GM19025 (cell line): ENCODE measurements around the gene PNMT.
"Not testable (repeated sequence)": the region's sequence is repeated elsewhere in the genome, so short reads cannot be mapped to it uniquely, and the experiment has no call there.

ENCODE experiments used
- ATAC-seq: cut with Tn5 transposase; IDR thresholded peaks from one replicate; pipeline ENCODE4 v1.9.1; 2021; ENCODE audit warnings: mild to moderate bottlenecking, low read depth, moderate library complexity; ENCODE audit not compliant: unreplicated experiment

PNMT gene

GRCh38 chr17:39683295-39683939 lies 15.2 kb downstream of the PNMT start:
- ATAC-seq, result no peak

DNA sequence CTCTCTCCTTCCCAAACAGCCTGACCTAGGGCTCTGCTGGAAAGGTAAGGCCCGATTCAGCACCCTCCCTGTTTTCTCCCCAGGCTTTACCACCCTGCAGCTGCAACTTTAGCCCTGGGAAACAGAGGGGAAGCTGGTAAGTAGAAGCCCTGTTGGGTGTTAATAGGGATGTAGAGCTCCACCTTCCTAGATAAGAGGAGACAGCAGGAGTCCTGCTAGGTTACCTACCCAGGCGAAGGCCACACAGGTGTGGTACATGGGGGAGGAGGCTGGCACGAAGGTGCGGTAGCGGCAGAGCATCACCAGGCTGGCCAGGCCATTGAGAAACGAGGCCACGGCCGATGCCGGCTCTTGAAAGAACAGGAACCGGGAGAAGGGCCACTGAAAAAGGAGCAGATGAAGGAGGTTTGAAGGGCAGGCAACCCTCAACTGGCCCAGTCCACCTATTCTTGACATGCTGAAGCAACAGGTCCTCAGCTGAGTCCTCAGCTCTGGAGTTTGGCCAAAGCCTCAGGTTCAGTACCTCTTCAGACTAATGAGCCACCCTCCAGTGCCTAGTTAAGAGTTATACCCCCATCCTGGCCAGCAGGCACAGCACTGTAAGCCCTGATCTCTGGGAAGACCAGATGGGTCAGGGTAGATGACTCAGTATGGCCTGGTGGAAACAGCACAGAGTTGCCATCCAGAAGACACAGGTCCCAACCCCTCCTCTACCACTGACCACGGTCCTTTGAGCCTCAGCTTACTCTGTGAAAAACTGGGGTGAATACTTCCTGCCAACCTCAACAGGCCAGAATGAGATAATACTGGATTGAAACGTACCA lies 16.3 kb downstream of the PNMT start:
- ATAC-seq, result no peak

DNA sequence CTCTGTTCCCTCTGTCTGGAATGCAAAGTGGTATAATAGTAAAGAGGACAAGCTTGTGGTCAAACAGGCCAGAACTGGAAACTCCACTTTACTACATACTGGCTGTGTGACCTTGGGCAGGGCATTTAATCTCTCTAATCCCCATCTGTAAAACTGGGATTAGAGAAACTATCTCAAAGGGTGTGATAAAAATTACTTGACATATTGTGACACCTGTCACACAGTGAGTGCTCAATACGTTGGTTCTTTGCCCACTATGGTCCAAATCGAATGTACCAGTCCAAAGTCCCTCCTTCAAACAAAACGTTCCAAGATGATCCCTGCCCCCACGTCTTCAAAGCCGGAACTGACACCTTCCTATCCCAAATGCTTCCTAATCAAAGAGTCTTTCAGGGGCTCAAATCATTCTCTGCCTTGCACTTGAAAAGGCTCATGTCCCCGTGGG lies 18.9 kb downstream of the PNMT start:
- ATAC-seq, result no peak

DNA sequence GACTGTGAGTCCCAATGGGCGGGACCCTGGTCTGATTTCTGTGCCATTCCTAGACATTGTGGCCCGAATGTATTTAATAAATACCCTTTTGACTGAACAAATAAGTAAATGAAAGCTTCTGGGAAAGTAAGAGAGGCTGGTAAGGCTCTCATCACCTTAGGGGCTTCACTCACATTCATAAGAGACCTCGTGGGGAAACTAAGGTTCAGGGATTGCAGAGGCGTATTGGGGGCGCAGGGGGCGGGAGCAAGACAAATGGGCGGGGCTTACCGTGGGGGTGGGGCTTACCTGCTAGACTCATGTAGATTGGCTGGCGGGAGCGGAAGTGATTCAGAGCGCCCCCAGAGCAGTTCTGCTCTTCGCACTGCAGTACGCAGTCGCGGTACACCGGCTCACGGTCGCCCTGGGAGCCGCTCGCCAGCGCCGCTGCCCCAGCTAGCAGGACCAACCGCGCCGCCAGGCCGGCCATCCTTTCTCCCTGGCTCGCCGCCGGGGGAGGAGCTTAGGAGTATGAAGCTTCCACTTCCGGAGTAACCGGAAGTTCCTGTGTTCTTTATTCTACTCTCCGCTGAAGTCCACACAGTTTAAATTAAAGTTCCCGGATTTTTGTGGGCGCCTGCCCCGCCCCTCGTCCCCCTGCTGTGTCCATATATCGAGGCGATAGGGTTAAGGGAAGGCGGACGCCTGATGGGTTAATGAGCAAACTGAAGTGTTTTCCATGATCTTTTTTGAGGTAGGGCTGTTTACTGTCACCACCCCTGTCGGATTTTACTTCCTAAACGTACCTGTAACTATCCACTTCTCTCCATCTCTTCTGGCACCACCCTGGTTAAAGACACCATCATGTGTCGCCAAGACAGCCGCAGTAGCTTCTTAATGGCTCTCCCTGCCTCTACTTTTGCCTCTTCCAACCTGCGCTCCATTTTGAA lies 19.6 kb downstream of the PNMT start, which contains the start of gene PGAP3:
TSS of gene PGAP3 (minus strand) at position 512 of the 929 bp plus-strand sequence. CDS start at position 469, 43 bp downstream.
- peak; percentile 93 for ATAC-seq

DNA sequence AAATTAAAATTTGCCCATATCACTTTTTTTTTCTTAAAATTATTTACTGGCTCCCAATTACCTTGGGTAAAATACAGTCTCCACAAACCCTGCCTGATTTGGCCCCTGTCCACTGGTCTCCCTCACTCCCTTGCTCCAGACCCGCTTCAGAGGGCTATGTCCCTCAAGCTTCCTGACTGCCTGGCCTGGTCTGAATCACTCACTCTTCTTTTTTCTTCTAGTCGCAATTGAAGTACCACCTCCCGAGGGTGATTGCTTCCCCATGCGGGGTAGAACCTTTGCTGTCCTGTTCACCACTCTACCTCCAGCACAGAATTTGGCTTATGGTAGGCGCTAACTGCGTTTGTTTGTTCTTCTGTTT lies 20.2 kb downstream of the PNMT start:
- ATAC-seq, result no peak

- ATAC-seq, result no peak
These were observed 20.7 kb downstream of the PNMT start for GRCh38 chr17:39688945-39689344.

GRCh38 chr17:39694593-39694992 lies 26.3 kb downstream of the PNMT start:
- no peak for ATAC-seq

DNA sequence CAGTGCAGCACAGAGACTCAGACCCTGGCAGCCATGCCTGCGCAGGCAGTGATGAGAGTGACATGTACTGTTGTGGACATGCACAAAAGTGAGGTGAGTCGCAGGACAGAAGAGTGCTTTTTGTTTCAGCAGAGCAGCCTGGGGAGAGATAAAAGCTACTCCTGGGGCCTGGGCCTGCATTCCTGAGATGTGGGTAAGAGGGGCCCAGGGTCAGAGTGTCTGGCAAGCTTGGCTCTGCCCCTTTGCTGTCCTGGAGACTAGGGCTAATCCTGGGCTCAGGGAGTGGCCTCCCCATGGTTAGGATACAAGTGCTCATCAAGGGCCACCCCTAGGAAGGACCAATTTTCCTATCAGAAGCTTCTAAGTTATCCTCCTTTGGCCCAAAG lies 26.8 kb downstream of the PNMT start:
- no peak for ATAC-seq

DNA sequence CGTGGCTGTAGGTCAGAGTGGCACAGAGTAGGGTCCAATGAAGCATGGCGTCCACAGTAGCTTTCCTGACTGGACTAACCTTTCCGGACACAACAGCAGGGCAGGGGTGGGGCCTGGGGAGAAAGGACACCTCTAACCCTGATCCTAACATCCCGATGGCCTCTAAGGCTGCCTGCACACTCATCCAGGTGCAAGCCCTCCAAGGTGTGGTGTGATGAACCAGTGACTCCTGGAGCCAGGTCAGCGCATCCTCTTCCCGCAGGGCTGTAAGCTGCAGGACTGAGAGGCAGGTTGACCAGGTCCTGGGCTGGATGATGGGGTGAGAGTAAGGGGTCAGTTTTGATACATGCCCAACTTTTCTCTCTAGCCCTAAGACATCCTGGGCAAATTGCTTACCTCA lies 28.5 kb downstream of the PNMT start:
- ATAC-seq, result no peak

GRCh38 chr17:39697961-39698360 lies 29.7 kb downstream of the PNMT start:
- no peak for ATAC-seq

GRCh38 chr17:39699157-39699817 lies 31.0 kb downstream of the PNMT start:
- not testable (repeated sequence) for ATAC-seq

GRCh38 chr17:39699818-39700147 lies 31.5 kb downstream of the PNMT start, which contains the start of gene ERBB2:
TSS of gene ERBB2 (plus strand) at chr17:39700064. CDS start at chr17:39700239, 175 bp downstream.
- no peak for ATAC-seq

GRCh38 chr17:39700148-39700987 lies 32.1 kb downstream of the PNMT start:
- ATAC-seq, result no peak

- no peak for ATAC-seq
These were observed 32.9 kb downstream of the PNMT start for GRCh38 chr17:39701012-39701783.

DNA sequence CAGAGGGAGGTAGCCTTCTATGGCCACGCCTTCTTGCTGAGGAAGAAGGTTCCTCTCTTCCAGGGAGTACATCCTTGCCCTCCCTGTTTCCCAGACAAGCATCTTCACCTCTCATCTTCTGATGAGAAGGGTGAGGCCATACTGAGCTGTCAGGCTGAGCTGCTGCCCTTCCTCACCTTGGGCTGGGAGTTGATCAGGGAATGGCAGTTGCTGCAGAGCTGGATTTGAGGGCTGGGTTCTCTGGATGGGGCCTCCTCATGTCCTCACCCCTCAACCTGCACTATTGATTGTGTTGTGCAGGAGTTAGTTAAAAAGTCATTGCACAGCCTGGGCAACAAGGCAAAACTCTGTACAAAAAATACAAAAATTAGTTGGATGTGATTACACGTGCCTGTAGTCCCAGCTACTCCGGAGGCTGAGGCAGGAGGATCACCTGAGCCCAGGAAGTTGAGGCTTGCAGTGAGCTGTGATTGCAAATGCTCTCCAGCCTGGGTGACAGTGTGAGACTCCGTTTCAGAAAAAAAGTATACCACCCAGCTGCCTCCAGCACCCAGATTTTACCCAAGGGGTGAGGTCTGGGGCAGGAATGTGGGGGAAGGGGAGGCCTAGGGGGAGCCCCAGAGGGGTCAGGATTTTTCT lies 33.6 kb downstream of the PNMT start:
- ATAC-seq, result no peak

- ATAC-seq, result no peak
These were observed 34.9 kb downstream of the PNMT start for GRCh38 chr17:39702901-39703893.

DNA sequence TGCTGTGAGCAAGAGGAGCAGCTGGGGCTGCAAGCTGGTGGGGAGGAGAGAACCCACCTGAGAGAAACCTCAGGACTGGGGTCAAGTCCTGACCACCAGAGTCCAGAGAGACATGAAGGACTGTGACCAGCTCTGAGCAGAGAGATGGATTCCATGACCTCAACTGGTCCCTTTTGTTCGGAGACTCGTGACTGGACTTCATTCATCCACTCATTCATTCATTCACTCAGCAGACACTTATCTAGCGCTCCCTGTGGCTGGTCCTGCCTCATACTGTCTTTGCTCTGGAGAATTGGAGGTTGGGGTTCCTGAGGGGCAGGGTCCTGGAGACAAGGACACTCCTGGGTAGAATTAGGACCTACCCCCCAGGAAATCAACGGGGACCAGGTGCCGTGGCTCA lies 35.7 kb downstream of the PNMT start:
- no peak for ATAC-seq
